K562 (cell line): Measurements from ENCODE around the gene ASCC2. TPM values are rescaled to one million over a fixed set of nuclear protein-coding genes. Genes with fewer than 3 reads are reported as not detected.

Source experiments
- ARID4B ChIP-seq: sonication (generic); formaldehyde crosslinking; IDR thresholded peaks from 2 replicates; pipeline ENCODE4 v1.8.0; 2022; ENCODE audit warnings: mild to moderate bottlenecking, missing genetic modification reagents
- C11orf30 ChIP-seq: fragments of 450-650 bp; IDR thresholded peaks from 2 replicates; pipeline ENCODE4 v1.6.1; 2016; ENCODE audit warnings: low read depth, mild to moderate bottlenecking
- CHD1 ChIP-seq: fragments of 200-600 bp; sonication (generic); IDR thresholded peaks from one replicate; pipeline ENCODE4 v1.6.1; 2012; ENCODE audit warnings: mild to moderate bottlenecking, moderate library complexity, low read length, inconsistent platforms
- ILF3 ChIP-seq: fragments of 450-650 bp; IDR thresholded peaks from 2 replicates; pipeline ENCODE4 v1.6.1; 2018; ENCODE audit warnings: antibody characterized with exemption, mild to moderate bottlenecking, moderate library complexity, borderline replicate concordance
- KAT8 ChIP-seq: fragments of 450-650 bp; IDR thresholded peaks from 2 replicates; pipeline ENCODE4 v1.6.1; 2016; ENCODE audit warnings: low read depth, mild to moderate bottlenecking
- MBD2 ChIP-seq: sonication (generic); IDR thresholded peaks from 2 replicates; pipeline ENCODE4 v1.6.1; 2016; ENCODE audit warnings: low read depth, borderline replicate concordance
- NCOA6 ChIP-seq: fragments of 450-650 bp; IDR thresholded peaks from 2 replicates; pipeline ENCODE4 v1.6.1; 2017; ENCODE audit warnings: mild to moderate bottlenecking
- NKRF ChIP-seq: fragments of 450-650 bp; IDR thresholded peaks from 2 replicates; pipeline ENCODE4 v1.6.1; 2016; ENCODE audit warnings: borderline replicate concordance
- PATZ1 ChIP-seq: fragments of 250-450 bp; sonication (Bioruptor Pico); IDR thresholded peaks from 2 replicates; pipeline ENCODE4 v1.5.0; 2020; ENCODE audit warnings: mild to moderate bottlenecking, borderline replicate concordance
- RAD51 ChIP-seq: fragments of 450-650 bp; IDR thresholded peaks from 2 replicates; pipeline ENCODE4 v1.7.1; 2016; ENCODE audit warnings: low read depth, mild to moderate bottlenecking, borderline replicate concordance
- RBM15 ChIP-seq: fragments of 200-400 bp; formaldehyde crosslinking; IDR thresholded peaks from 2 replicates; pipeline ENCODE4 v1.6.1; 2018; ENCODE audit warnings: mild to moderate bottlenecking, low read length, moderate library complexity; ENCODE audit not compliant: insufficient read depth
- RBM22 ChIP-seq: fragments of 200-400 bp; formaldehyde crosslinking; IDR thresholded peaks from 2 replicates; pipeline ENCODE4 v1.6.1; 2018; ENCODE audit warnings: low read length, low read depth; ENCODE audit not compliant: poor library complexity, severe bottlenecking
- TCF3 ChIP-seq: sonication (generic); formaldehyde crosslinking; IDR thresholded peaks from 2 replicates; pipeline ENCODE4 v1.4.0; 2020; ENCODE audit warnings: mild to moderate bottlenecking, missing genetic modification reagents
- ZBTB5 ChIP-seq: fragments of 450-650 bp; IDR thresholded peaks from 2 replicates; pipeline ENCODE4 v1.6.1; 2017; ENCODE audit warnings: antibody characterized with exemption
- ZNF140 ChIP-seq: fragments of 250-450 bp; sonication (Bioruptor Pico); IDR thresholded peaks from 2 replicates; pipeline ENCODE4 v1.8.0; 2021; ENCODE audit warnings: moderate library complexity, mild to moderate bottlenecking, inconsistent platforms
- ZNF263 ChIP-seq: sonication (generic); formaldehyde crosslinking; IDR thresholded peaks from 2 replicates; pipeline ENCODE4 v1.8.0; 2022; ENCODE audit warnings: mild to moderate bottlenecking, missing genetic modification reagents, borderline replicate concordance
- ZNF445 ChIP-seq: fragments of 250-450 bp; sonication (Bioruptor Pico); IDR thresholded peaks from 2 replicates; pipeline ENCODE4 v1.4.0; 2020; ENCODE audit warnings: low read depth, mild to moderate bottlenecking, moderate library complexity
- ZNF551 ChIP-seq: fragments of 250-450 bp; sonication (Bioruptor Pico); IDR thresholded peaks from 2 replicates; pipeline ENCODE4 v1.5.0; 2021; ENCODE audit warnings: mild to moderate bottlenecking, moderate library complexity
- ZNF75A ChIP-seq: fragments of 450-650 bp; formaldehyde crosslinking; IDR thresholded peaks from 2 replicates; pipeline ENCODE4 v1.4.0; 2020; ENCODE audit warnings: mild to moderate bottlenecking
- polyA plus RNA-seq, 8 experiments: library from polyadenylated mRNA; depleted of rRNA in 4 of 8; stranded (reverse) in 5 of 8; unstranded in 3 of 8; fragments of >200 nt; fragmentation: Nextera tagmentation in 2 of 8; fragmentation: Illumina TruSeq in 1 of 8; extraction: Ambion mirVana in 2 of 8; extraction: Trizol in 1 of 8; gene quantifications; 2 replicates each; pipeline versions ENCODE4 v1.2.1 to v1.2.3, GENCODE V29; 2011 to 2014; ENCODE audit warnings: inconsistent platforms in 1 of 8, missing spikeins in 1 of 8
- total RNA-seq, 7 experiments: library from RNA; depleted of rRNA in 6 of 7; stranded (reverse); fragments of >200 nt in 6 of 7; fragmentation: Illumina TruSeq in 2 of 7; extraction: Trizol in 2 of 7; gene quantifications; 2 replicates each; pipeline versions ENCODE4 v1.2.1 to v1.2.3, GENCODE V29; 2011 to 2021; ENCODE audit warnings: low replicate concordance in 1 of 7

ASCC2 gene
- total and polyA plus RNA-seq, 9 of the 15 experiments (the other 6 are each of a cell fraction or from before 2014, with no cell fraction given), result 4.0 to 46.7 (median 26.8) TPM

GRCh38 chr22:29766632-29767170 lies 71.4 kb downstream of the ASCC2 start, which contains the start of gene ZMAT5 (continued):
- TF ChIP-seq NKRF (no peak), C11orf30 (no peak), NCOA6 (peak; percentile 63; the same call in 1 of the 2 replicates), ZNF263 (CRISPR knock-in tag) (peak; percentile 50; the same call in 1 of the 2 replicates), PATZ1 (CRISPR knock-in tag) (no peak), ZNF140 (no peak), ZNF75A (CRISPR knock-in tag) (no peak), ZBTB5 (no peak), RBM22 (no peak), ZNF551 (CRISPR knock-in tag) (no peak), RBM15 (no peak), TCF3 (CRISPR knock-in tag) (no peak), CHD1 (no peak), ZNF445 (CRISPR knock-in tag) (no peak), KAT8 (no peak), ARID4B (no peak), MBD2 (peak; percentile 58), RAD51 (no peak), ILF3 (no peak)
